ENCODE results near the gene XRCC4.
"Not testable (repeated sequence)": the region's sequence is repeated elsewhere in the genome, so short reads cannot be mapped to it uniquely, and the experiment has no call there.

DNA sequence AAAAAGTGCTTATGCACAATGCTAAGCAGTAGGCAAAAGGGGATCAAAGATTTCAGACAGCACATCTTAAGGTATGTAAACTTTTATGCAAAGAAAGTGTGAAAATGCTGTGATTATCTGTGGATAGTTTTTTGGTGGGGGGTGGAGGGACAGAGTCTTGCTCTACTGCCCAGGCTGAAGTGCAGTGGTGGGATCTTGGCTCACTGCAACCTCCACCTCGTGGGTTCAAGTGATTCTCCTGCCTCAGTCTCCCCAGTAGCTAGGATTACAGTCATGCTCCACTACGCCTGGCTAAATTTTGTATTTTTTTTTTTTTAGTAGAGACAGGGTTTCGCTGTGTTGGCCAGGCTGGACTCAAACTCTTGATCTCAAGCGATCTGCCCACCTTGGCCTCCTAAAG lies 10.0 kb upstream of the XRCC4 start:
- TF ChIP-seq, protein P1, sequence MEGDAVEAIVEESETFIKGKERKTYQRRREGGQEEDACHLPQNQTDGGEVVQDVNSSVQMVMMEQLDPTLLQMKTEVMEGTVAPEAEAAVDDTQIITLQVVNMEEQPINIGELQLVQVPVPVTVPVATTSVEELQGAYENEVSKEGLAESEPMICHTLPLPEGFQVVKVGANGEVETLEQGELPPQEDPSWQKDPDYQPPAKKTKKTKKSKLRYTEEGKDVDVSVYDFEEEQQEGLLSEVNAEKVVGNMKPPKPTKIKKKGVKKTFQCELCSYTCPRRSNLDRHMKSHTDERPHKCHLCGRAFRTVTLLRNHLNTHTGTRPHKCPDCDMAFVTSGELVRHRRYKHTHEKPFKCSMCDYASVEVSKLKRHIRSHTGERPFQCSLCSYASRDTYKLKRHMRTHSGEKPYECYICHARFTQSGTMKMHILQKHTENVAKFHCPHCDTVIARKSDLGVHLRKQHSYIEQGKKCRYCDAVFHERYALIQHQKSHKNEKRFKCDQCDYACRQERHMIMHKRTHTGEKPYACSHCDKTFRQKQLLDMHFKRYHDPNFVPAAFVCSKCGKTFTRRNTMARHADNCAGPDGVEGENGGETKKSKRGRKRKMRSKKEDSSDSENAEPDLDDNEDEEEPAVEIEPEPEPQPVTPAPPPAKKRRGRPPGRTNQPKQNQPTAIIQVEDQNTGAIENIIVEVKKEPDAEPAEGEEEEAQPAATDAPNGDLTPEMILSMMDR (IDR thresholded peaks at IDR 0.05), result not testable (repeated sequence)
- not testable (repeated sequence) for TF ChIP-seq EZH2, EZH2phosphoT487 (IDR thresholded peaks at IDR 0.05)

Data from neural progenitor cell (in vitro differentiated cells).